T-helper 2 cell treated with Interferon-gamma antibody and Interleukin-4, amounts not matched to agents 5 μg/mL and 100 μg/mL, for 36 hours (primary cell): ENCODE measurements around the gene TAF11L9.
"Not testable (repeated sequence)": the region's sequence is repeated elsewhere in the genome, so short reads cannot be mapped to it uniquely, and the experiment has no call there.

Experiments used
- DNase-seq: peaks from one replicate; pipeline ENCODE4 v3.0.0; 2021; ENCODE audit warnings: low spot score
- H3K27ac Mint-ChIP-seq: one replicate; pipeline ENCODE4 v1.8.0; 2021; ENCODE audit warnings: mild to moderate bottlenecking, mixed read lengths
- H3K27me3 Mint-ChIP-seq: one replicate; pipeline ENCODE4 v1.8.0; 2021; ENCODE audit warnings: low read depth, mixed read lengths
- H3K36me3 Mint-ChIP-seq: one replicate; pipeline ENCODE4 v1.8.0; 2021; ENCODE audit warnings: low read depth, mixed read lengths
- H3K4me1 Mint-ChIP-seq: one replicate; pipeline ENCODE4 v1.8.0; 2021; ENCODE audit warnings: low read depth, mixed read lengths
- H3K4me3 Mint-ChIP-seq: one replicate; pipeline ENCODE4 v1.8.0; 2022; ENCODE audit warnings: mild to moderate bottlenecking, moderate library complexity, mixed read lengths
- H3K9me3 Mint-ChIP-seq: one replicate; pipeline ENCODE4 v1.8.0; 2021; ENCODE audit warnings: mixed read lengths

The TAF11L9 gene

DNA sequence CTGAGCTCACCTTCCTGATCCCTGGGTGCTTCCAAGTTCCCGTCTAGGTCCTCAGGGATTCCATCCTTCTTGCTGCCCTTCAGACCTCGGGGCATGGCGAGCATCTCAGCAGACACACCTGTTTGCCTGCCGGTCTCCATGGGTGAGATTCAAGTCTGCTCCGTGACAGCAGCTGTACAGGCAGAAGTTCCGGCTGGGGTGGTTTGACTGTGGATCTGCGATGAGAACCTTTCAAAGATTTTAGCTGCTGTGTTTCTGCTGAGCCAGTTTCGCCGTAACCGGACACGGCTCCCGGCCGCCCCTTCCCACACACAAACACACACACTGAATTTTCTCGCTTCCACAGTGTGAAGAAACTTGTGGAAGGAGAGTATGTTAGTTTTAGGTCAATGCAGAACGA lies at the start of gene TAF11L9:
TAF11L9 (minus strand) TSS at position 140 of the 400 bp plus-strand sequence.
- H3K36me3 Mint-ChIP-seq, H3K4me3 Mint-ChIP-seq, H3K9me3 Mint-ChIP-seq, DNase-seq, H3K4me1 Mint-ChIP-seq, H3K27ac Mint-ChIP-seq, H3K27me3 Mint-ChIP-seq: not testable (repeated sequence)

DNA sequence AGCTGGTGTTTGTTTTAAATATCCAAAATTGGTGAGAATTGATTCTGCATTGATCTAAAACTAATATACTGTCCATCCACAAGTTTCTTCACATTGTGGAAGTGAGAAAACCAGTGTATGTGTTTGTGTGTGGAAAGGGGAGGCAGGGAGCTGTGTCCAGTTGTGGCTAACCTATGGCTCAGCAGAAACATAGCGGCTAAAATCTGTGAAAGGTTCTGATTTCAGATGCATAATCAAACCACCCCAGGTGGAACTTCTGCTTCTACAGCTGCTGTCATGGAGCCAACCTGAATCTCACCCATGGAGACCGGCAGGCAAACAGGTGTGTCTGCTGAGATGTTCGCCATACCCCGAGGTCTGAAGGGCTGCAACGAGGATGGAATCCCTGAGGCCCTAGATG lies 40.0 kb upstream of the TAF11L9 start, which contains the start of gene TAF11L14:
TAF11L14 (plus strand) TSS at position 301 of the 400 bp plus-strand sequence.
- no peaks in the 10 kb centered on the region for H3K36me3 Mint-ChIP-seq
- H3K4me1 Mint-ChIP-seq = no peaks in the 10 kb centered on the region
- no peak for DNase-seq
- H3K4me3 Mint-ChIP-seq = no peak within 1 kb of the TSS
- no peaks in the 10 kb centered on the region for H3K27me3 Mint-ChIP-seq
- no peak within 1 kb of the TSS for H3K27ac Mint-ChIP-seq
- peaks cover 27% of the 10 kb centered on the region for H3K9me3 Mint-ChIP-seq

DNA sequence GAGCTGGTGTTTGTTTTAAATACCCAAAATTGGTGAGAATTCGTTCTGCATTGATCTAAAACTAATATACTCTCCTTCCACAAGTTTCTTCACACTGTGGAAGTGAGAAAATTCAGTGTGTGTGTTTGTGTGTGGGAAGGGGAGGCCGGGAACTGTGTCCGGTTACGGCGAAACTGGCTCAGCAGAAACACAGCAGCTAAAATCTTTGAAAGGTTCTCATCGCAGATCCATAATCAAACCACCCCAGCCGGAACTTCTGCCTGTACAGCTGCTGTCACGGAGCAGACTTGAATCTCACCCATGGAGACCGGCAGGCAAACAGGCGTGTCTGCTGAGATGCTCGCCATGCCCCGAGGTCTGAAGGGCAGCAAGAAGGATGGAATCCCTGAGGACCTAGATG lies 37.6 kb upstream of the TAF11L9 start, which contains the start of gene TAF11L13:
TAF11L13 (plus strand) TSS at position 301 of the 400 bp plus-strand sequence.
- H3K27ac Mint-ChIP-seq, H3K36me3 Mint-ChIP-seq, DNase-seq, H3K4me3 Mint-ChIP-seq, H3K4me1 Mint-ChIP-seq, H3K27me3 Mint-ChIP-seq: not testable (repeated sequence)
- H3K9me3 Mint-ChIP-seq = peaks cover 32% of the 10 kb centered on the region

DNA sequence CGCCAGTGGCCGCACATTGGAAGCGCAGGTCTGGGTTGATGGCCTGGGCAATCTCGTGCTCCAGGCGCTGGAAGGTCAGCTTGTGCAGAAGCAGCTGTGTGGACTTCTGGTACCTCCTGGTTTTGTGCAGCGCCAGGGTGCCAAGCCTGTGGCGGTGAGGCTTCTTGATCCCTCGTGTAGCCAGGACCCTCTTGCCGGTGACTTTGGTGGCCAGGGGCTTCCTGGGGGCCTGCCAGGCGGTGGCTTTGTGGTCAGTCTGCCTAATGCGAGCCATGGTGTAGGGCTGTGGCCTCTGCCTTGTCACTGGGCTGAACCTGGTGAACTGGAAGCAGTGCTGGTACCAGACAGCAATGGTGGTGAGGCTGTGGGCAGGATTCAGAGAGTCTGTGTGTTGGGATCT lies 31.5 kb upstream of the TAF11L9 start:
- H3K36me3 Mint-ChIP-seq = no peaks in the 10 kb centered on the region
- H3K9me3 Mint-ChIP-seq = peaks cover 43% of the 10 kb centered on the region
- no peaks in the 10 kb centered on the region for H3K4me1 Mint-ChIP-seq
- H3K27ac Mint-ChIP-seq = no peak overlapping the region
- no peaks in the 10 kb centered on the region for H3K27me3 Mint-ChIP-seq
- no peak for DNase-seq
- no peak overlapping the region for H3K4me3 Mint-ChIP-seq

DNA sequence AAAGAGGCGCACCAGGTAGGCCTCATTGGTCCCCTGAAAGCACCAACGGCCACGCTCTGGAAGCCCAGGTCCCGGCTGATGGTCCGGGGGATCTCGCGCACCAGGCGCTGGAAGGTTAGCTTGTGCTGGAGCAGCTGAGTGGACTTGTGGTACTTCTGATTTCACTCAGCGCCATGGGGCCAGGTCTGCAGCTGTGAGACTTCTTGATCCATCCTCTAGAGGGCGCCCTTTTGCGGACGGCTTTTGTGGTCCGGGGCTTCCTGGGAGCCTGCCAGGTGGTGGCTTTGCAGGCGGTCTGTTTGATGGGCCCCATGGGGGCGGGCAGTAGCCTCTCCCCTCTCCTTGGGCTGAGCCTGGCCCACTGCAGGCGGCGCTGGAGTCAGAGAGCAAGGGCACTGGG lies 26.4 kb upstream of the TAF11L9 start:
- Mint-ChIP-seq H3K9me3 (peaks cover 36% of the 10 kb centered on the region), H3K4me1 (no peaks in the 10 kb centered on the region), H3K27me3 (no peaks in the 10 kb centered on the region), H3K27ac (no peak overlapping the region), H3K36me3 (no peaks in the 10 kb centered on the region), H3K4me3 (no peak overlapping the region)
- DNase-seq = no peak

DNA sequence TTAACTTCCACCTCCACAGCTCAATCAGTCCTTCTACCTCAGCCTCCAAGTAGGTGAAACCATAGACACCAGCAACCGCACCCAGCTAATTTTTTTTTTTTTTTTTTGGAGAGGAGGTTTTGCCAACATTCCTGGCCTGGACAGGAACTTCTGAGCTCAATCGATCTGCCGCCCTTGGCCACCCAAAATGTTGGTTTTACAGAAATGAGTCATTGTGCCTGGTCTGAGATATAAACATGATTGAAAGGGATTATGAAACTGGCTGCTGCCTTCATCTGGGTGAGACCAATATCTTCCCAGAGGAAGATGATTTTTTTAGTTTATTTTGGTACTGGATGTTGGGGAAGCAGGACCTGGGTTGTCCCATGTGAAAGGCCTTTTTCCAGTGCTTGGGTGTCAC lies 25.2 kb upstream of the TAF11L9 start:
- H3K27ac Mint-ChIP-seq = no peak overlapping the region
- no peak for DNase-seq
- H3K36me3 Mint-ChIP-seq = no peaks in the 10 kb centered on the region
- peaks cover 39% of the 10 kb centered on the region for H3K9me3 Mint-ChIP-seq
- H3K27me3 Mint-ChIP-seq = no peaks in the 10 kb centered on the region
- no peak overlapping the region for H3K4me3 Mint-ChIP-seq
- no peaks in the 10 kb centered on the region for H3K4me1 Mint-ChIP-seq

DNA sequence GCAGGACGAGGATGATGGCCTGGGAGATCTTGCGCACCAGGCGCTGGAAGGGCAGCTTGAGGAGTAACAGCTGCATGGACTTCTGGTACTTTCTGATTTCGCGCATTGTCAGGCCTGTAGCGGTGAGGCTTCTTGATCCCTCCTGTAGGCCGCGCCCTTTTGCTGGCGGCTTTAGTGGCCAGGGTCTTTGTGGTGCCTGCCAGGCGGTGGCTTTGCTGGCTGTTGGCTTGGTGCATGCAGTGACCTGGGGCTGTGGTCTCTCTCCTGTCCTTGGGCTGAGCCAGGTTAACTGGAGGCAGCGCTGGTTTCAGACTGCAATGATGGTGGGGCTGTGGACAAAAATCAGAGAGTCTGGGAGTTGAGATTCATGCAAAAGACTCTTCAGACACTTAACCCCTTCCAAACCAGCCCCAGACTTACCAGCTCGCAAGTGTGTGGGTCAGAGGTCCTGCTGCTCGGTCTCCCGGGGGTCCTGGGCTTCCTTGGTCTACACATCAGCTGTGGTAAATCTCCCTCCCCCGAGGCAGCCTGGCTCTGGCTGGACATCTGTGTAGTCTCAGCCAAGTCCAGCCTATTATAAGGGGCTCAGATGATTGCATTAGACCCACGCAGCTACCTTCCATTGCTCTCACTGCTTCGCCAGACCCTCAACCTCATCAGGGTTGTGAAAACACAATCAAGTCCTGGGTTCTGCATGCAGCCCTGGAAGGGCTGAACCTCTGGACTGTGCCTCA lies 20.8 kb upstream of the TAF11L9 start:
- Mint-ChIP-seq H3K9me3 (peaks cover 33% of the 10 kb centered on the region), H3K36me3 (no peaks in the 10 kb centered on the region), H3K27ac (no peak overlapping the region), H3K4me3 (no peak overlapping the region), H3K27me3 (no peaks in the 10 kb centered on the region), H3K4me1 (no peaks in the 10 kb centered on the region)
- DNase-seq = no peak

DNA sequence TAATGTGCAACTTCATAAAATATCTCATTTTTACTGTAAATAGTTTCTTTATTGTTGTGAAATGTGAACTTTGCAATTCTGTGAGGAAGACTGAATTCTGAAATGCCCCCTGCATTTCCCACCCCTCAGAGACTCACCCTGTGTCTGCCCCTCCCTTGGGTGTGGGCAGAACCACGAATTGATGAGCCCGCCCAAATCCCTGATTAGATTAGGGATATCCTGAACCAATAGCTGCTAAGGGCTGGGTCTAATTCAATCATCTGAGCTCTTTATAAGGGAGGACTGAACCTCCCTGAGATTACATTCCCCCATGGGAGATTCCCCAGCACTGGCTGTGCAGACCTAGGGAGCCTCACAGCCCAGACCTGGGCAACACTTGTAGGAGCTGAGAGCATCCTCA lies 15.9 kb upstream of the TAF11L9 start, which contains the start of gene TAF11L12:
TAF11L12 (plus strand) TSS at position 301 of the 400 bp plus-strand sequence.
- not testable (repeated sequence) for H3K36me3 Mint-ChIP-seq, H3K4me3 Mint-ChIP-seq, H3K4me1 Mint-ChIP-seq, DNase-seq, H3K27me3 Mint-ChIP-seq, H3K27ac Mint-ChIP-seq
- peaks cover 56% of the 10 kb centered on the region for H3K9me3 Mint-ChIP-seq

DNA sequence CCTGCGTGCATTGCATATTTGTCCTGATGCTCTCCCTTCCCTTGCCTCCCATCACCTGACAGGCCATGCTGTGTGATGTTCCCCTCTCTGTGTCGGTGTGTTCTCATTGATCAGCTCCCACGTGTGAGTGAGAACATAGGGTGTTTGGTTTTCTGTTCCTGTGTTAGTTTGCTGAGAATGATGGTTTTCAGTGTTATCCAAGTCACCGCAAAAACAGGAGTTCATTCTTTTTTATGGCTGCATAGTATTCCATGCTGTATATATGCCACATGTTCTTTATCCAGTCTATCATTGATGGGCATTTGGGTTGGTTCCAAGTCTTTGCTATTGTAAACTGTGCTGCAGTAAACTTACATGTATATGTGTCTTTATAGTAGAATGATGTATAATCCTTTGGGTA lies 13.3 kb upstream of the TAF11L9 start:
- H3K9me3 Mint-ChIP-seq = peaks cover 57% of the 10 kb centered on the region
- not testable (repeated sequence) for H3K36me3 Mint-ChIP-seq, DNase-seq, H3K27ac Mint-ChIP-seq, H3K4me3 Mint-ChIP-seq, H3K27me3 Mint-ChIP-seq, H3K4me1 Mint-ChIP-seq

DNA sequence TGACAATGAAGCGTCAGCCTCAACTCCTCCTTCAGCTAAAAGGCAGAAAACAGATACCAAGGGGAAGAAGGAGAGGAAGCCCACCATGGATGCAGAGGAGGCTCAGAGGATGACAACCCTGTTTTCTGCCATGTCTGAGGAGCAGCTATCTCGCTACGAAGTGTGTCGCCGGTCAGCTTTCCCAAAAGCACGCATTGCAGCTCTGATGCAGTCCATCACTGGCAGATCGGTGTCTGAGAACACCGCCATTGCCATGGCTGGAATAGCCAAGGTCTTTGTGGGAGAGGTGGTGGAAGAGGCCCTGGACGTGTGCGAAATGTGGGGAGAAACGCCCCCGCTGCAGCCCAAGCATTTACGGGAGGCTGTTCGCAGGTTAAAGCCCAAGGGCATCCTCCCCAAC lies 10.8 kb upstream of the TAF11L9 start:
- no peaks in the 10 kb centered on the region for H3K27me3 Mint-ChIP-seq
- DNase-seq = no peak
- H3K9me3 Mint-ChIP-seq = peaks cover 53% of the 10 kb centered on the region
- H3K4me3 Mint-ChIP-seq = no peak overlapping the region
- H3K36me3 Mint-ChIP-seq = no peaks in the 10 kb centered on the region
- H3K4me1 Mint-ChIP-seq = no peaks in the 10 kb centered on the region
- H3K27ac Mint-ChIP-seq = no peak overlapping the region

DNA sequence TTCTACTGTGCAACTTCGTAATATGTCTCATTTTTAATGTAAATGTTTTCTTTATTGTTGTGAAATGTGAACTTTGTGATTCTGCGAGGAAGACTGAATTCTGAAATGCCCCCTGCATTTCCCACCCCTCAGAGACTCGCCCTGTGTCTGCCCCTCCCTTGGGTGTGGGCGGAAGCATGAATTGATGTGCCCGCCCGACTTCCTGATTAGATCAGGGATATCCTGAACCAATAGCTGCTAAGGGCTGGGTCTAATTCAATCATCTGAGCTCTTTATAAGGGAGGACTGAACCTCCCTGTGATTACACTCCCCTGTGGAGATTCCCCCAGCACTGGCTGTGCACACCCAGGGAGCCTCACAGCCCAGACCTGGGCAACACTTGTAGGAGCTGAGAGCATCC lies 9.7 kb upstream of the TAF11L9 start, which contains the start of gene TAF11L11:
TAF11L11 (plus strand) TSS at position 304 of the 400 bp plus-strand sequence.
- H3K4me1 Mint-ChIP-seq, H3K27ac Mint-ChIP-seq, H3K4me3 Mint-ChIP-seq, H3K27me3 Mint-ChIP-seq, H3K36me3 Mint-ChIP-seq, DNase-seq: not testable (repeated sequence)
- peaks cover 49% of the 10 kb centered on the region for H3K9me3 Mint-ChIP-seq

DNA sequence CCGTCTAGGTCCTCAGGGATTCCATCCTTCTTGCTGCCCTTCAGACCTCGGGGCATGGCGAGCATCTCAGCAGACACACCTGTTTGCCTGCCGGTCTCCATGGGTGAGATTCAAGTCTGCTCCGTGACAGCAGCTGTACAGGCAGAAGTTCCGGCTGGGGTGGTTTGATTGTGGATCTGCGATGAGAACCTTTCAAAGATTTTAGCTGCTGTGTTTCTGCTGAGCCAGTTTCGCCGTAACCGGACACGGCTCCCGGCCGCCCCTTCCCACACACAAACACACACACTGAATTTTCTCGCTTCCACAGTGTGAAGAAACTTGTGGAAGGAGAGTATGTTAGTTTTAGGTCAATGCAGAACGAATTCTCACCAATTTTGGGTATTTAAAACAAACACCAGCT lies 3.5 kb upstream of the TAF11L9 start, which contains the start of gene TAF11L10:
TAF11L10 (minus strand) TSS at position 101 of the 400 bp plus-strand sequence.
- H3K4me1 Mint-ChIP-seq, H3K4me3 Mint-ChIP-seq, H3K36me3 Mint-ChIP-seq, H3K27me3 Mint-ChIP-seq, H3K27ac Mint-ChIP-seq, DNase-seq: not testable (repeated sequence)
- peaks cover 12% of the 10 kb centered on the region for H3K9me3 Mint-ChIP-seq

DNA sequence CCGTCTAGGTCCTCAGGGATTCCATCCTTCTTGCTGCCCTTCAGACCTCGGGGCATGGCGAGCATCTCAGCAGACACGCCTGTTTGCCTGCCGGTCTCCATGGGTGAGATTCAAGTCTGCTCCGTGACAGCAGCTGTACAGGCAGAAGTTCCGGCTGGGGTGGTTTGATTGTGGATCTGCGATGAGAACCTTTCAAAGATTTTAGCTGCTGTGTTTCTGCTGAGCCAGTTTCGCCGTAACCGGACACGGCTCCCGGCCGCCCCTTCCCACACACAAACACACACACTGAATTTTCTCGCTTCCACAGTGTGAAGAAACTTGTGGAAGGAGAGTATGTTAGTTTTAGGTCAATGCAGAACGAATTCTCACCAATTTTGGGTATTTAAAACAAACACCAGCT lies 3.3 kb downstream of the TAF11L9 start, which contains the start of gene TAF11L8:
TAF11L8 (minus strand) TSS at position 101 of the 400 bp plus-strand sequence.
- H3K27me3 Mint-ChIP-seq, H3K9me3 Mint-ChIP-seq, H3K27ac Mint-ChIP-seq, DNase-seq, H3K4me3 Mint-ChIP-seq, H3K4me1 Mint-ChIP-seq, H3K36me3 Mint-ChIP-seq: not testable (repeated sequence)

DNA sequence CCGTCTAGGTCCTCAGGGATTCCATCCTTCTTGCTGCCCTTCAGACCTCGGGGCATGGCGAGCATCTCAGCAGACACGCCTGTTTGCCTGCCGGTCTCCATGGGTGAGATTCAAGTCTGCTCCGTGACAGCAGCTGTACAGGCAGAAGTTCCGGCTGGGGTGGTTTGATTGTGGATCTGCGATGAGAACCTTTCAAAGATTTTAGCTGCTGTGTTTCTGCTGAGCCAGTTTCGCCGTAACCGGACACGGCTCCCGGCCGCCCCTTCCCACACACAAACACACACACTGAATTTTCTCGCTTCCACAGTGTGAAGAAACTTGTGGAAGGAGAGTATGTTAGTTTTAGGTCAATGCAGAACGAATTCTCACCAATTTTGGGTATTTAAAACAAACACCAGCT lies 8.5 kb downstream of the TAF11L9 start, which contains the start of gene TAF11L7:
TAF11L7 (minus strand) TSS at position 101 of the 400 bp plus-strand sequence.
- not testable (repeated sequence) for DNase-seq, H3K36me3 Mint-ChIP-seq, H3K4me1 Mint-ChIP-seq, H3K27ac Mint-ChIP-seq, H3K4me3 Mint-ChIP-seq, H3K9me3 Mint-ChIP-seq, H3K27me3 Mint-ChIP-seq
